GM12873 (cell line): Measurements from ENCODE around the gene APC2.

Source experiments
- CTCF ChIP-seq: IDR thresholded peaks from 2 replicates; pipeline ENCODE4 v1.5.1; 2012; ENCODE audit warnings: low read depth, mild to moderate bottlenecking, moderate library complexity, low read length, control low read depth; ENCODE audit not compliant: insufficient read depth; ENCODE audit errors: missing control alignments

Gene APC2

GRCh38 chr19:1418496-1418775 is 31.5 kb upstream of the APC2 start:
- no peak for TF ChIP-seq CTCF

- TF ChIP-seq CTCF: no peak
Observed at GRCh38 chr19:1418951-1419738, 30.8 kb upstream of the APC2 start.

- no peak for TF ChIP-seq CTCF
Observed at GRCh38 chr19:1420590-1420989, 29.3 kb upstream of the APC2 start.

- no peak for TF ChIP-seq CTCF
Observed at GRCh38 chr19:1421218-1421957, 28.5 kb upstream of the APC2 start.

- TF ChIP-seq CTCF: no peak
Observed at GRCh38 chr19:1421958-1422305, 28.0 kb upstream of the APC2 start.

- no peak for TF ChIP-seq CTCF
Observed at GRCh38 chr19:1422360-1422759, 27.6 kb upstream of the APC2 start.

GRCh38 chr19:1422943-1423342 is 27.0 kb upstream of the APC2 start:
- no peak for TF ChIP-seq CTCF
